CD4-positive, alpha-beta T cell treated with Interleukin-17A for 1 hour (primary cell): ENCODE data around the gene TRIM50.
A peak's percentile ranks its signal among the peaks of the same experiment; 100 is the strongest.
"Not testable (repeated sequence)": the region's sequence is repeated elsewhere in the genome, so short reads cannot be mapped to it uniquely, and the experiment has no call there.

Source experiments
- DNase-seq: peaks from one replicate; pipeline ENCODE4 v3.0.0-alpha.2; 2020

Gene TRIM50

DNA sequence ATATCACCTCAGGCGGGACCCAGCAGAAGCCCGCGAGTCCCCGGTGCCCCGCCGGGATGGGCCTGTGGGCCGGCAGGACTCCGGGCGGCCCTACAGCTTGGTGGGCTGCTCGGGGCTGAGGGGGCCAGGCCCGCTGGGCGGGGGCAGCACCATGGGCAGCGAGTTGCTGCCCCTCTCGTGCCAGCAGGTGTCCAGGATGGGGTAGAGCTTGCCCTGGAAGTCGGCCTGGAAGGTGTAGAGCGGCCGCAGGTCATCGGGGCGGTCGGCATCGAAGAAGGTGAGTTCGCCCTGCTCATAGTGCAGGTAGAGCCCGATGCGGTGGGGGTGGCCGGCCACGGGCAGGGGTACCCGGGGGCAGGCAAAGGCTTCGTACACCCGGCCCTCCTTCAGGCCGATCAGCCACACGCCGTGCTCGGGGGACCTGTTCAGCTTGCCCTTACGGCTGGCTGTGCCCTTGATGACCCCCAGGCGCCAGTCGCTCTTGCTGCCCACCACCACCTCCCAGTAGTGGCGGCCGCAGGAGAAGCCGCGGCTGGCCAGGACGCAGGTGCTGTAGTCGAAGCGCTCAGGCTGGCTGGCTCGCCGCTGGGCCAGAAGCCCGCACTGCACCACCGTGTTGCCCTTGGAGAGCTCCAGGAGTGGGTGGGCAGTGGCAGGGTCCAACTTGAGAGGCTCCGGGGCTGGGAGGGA, 14.9 kb downstream of the TRIM50 start:
- no peak for DNase-seq

DNA sequence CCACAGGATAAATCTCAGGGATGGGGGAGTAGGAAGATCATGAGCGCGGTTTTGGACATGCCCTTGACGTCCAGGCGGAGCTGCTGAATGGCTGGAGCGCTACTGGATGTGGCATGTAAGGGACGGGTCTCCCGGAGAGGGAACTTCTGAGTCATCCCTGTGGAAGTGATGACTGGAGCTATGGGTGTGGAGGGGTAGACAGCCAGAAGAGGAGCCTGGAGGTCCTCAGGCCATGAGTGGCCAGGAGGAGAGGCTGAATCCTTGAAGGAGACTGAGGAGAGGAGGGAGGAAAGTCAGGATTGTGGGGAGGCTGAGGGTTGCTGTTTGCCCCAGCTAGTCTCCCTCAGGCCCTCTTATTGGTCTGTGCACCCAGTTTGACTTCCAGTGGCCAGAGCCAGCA, 16.5 kb downstream of the TRIM50 start:
- DNase-seq, result not testable (repeated sequence)

GRCh38 chr7:73308665-73309214, 19.1 kb downstream of the TRIM50 start, which contains the start of gene NSUN5:
NSUN5 (minus strand) TSS chr7:73308826; CDS start chr7:73308790, 36 bp downstream.
- peak; percentile 90 for DNase-seq

DNA sequence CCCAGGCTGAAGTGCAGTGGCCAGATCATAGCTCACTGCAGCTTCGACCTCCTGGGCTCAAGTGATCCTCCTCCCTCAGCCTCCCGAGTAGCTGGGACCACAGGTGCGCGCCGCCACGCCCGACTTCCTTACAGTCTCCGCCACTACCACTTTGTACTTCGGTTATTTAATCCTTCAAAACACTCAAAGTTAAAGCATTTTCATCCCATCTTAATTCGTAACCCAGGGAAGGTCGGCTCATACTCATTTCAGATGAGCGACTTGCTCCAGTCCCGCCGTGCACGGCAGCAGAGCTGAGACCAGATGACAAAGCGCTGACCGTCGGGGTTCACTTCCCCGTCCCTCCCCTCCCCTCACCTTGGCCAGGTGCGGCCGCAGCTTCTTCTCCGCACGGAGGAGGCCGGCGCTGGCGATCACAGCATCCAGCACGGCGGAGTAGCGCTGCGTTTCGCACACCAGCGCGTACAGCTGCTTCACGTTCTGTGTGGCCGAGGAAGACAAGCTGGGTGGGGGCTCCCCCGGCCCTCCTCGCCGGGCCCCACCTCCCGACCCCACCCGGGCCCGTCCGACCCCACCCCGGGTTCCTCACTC, 19.7 kb downstream of the TRIM50 start:
- DNase-seq, result no peak

DNA sequence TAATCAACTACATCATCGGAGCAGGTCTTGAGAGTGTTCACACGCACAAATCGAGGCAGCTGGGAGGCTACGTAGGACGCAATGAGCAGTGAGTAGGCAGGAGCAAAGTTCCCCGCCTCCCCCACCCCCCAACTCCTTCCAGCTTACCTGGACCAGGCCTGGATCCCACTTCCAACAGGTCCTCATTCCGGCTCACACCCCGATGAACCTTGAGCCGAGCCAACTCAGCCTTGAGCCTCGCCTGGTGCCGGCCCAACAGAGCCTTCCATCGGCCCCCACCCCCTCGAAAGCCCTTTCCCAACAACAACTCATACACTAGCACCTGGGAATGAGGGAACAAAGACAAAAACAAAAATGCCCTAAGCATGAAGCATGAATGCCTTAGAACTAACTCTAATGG, 20.4 kb downstream of the TRIM50 start:
- DNase-seq, result no peak

GRCh38 chr7:73304612-73305387, 23.1 kb downstream of the TRIM50 start:
- not testable (repeated sequence) for DNase-seq

- DNase-seq, result no peak
These were observed 23.8 kb downstream of the TRIM50 start for GRCh38 chr7:73304071-73304470.

- DNase-seq, result no peak
These were observed 24.3 kb downstream of the TRIM50 start for GRCh38 chr7:73303546-73303945.

DNA sequence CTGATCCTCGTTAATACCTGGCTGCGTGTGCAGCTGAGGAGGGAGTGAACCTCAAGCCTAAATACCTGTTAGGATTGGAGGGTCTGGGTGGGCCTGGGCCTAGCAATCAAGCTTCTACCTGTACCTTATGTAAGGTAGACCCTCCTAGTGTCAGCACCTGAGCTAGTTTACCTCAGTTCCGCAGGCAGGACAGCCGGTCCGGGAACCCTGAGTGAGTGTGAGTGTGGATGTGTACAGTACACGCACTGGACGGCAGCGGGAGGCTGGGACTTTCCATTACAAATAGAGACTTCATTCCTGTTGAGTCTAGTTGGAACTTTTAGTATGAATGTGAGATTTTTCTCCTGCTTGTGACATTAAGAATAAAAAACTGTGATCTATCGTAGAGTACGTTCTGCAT, 25.0 kb downstream of the TRIM50 start:
- DNase-seq, result not testable (repeated sequence)

DNA sequence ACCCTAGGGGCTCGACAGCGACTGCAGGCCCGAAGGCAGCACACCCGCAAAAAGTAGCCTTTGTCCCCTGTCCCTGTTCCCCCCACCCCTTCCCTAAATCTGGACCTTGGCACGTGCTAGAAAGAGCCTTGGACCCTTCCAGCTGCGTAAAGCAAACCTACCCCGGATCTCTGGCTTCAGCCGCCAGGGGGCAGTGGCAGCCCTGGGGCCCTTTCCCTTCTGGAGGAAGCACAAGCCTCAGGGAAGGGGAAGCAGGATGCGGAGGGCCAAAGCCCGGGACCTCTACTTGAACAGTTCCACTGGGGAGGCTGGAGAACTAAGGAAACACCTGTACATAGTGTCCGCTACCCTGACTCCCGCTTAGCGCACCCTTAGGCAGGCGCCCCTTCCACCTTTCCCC, 26.8 kb downstream of the TRIM50 start:
- DNase-seq, result not testable (repeated sequence)

GRCh38 chr7:73299812-73300211, 28.1 kb downstream of the TRIM50 start:
- not testable (repeated sequence) for DNase-seq

GRCh38 chr7:73297706-73298105, 30.2 kb downstream of the TRIM50 start:
- DNase-seq, result not testable (repeated sequence)

GRCh38 chr7:73297235-73297634, 30.6 kb downstream of the TRIM50 start:
- not testable (repeated sequence) for DNase-seq

DNA sequence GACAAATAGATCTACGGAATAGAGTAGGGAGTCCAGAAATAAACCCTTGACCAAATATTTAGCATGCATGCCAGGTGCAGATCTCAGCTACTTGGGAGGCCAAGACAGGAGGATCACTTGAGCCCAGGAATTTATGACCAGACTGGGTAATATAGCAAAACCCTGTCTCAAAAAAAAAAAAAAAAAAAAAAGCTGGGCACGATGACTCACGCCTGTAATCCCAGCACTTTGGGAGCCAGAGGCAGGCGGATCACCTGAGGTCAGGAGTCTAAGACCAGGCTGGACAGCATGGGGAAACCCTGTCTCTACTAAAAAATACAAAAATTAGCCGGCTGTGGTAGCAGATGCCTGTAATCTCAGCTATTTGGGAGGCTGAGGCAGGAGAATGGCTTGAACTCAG, 50.7 kb downstream of the TRIM50 start:
- not testable (repeated sequence) for DNase-seq

GRCh38 chr7:73267813-73268212, 60.1 kb downstream of the TRIM50 start:
- DNase-seq, result not testable (repeated sequence)

DNA sequence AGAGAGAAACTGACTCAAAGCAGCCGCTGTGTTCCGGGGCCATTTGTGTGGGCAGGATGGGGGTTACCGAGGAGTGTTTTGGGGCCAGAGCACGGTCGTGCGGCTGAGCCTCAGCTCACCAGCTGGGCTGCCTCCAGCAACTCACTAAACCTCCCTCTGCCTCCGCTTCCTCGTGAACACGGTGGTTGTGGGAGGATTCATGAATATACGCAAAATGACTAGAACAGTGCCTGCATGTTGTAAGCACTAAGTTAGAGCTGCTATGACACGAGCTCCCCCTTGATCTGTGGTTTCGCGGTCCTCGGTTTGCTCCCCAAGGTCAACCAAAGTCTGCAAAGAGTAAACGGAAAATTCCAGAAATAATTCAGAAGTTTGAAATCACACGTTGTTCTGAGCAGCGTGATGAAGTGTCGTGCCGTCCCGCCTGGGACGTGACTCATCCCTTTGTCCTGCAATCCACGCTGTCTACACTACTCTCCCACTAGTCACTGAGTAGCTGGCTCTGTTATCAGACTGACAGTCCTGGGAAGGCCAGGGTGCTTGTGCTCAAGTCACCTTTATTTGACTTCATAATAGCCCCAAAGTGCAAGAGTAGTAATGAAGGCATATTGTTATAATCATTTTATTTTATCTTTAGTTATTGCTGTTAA, 61.0 kb downstream of the TRIM50 start:
- DNase-seq, result not testable (repeated sequence)
